Ovary (tissue), 3 donors: Measurements from ENCODE around the gene MS4A4E.

Experiments
- CTCF ChIP-seq, 3 donors: fragments of 450-650 bp in 2 of 3; fragments of 200-600 bp in 1 of 3; IDR thresholded peaks; one replicate each; pipeline versions ENCODE4 v1.5.1 to v1.8.0; 2016 to 2022; ENCODE audit warnings: antibody characterized with exemption in 3 of 3, mild to moderate bottlenecking in 1 of 3
- EP300 ChIP-seq: sonication (generic); formaldehyde crosslinking; IDR thresholded peaks from one replicate; pipeline ENCODE4 v1.6.1; 2017; ENCODE audit warnings: antibody characterized with exemption
- POLR2A ChIP-seq: fragments of 450-650 bp; IDR thresholded peaks from one replicate; pipeline ENCODE4 v1.6.1; 2017; ENCODE audit warnings: antibody characterized with exemption, mild to moderate bottlenecking, moderate library complexity
- donor health status: DM: no; HTN: no; CAD: no.

GRCh38 chr11:60161766-60162165 lies 81.2 kb downstream of the MS4A4E start:
- TF ChIP-seq CTCF (IDR thresholded peaks at IDR 0.05): no peak
- no peak for TF ChIP-seq POLR2A
- no peak for TF ChIP-seq EP300
